Occipital lobe (tissue), 3 donors: ENCODE data around the gene ZBTB20. TPM values are rescaled to one million over a fixed set of nuclear protein-coding genes. Genes with fewer than 3 reads are reported as not detected.

Experiments used
- DNase-seq: peaks from one replicate; lab custom pipeline; 2025; lab: John Stamatoyannopoulos, UW
- small RNA-seq: library from RNA; depleted of rRNA; stranded (forward); fragments of <200 nt; gene quantifications from one replicate; pipeline ENCODE3, GENCODE V24; 2014
- total RNA-seq: library from RNA; depleted of rRNA; stranded (reverse); fragments of >200 nt; gene quantifications from one replicate; pipeline ENCODE4 v1.2.3, GENCODE V29; 2014

The ZBTB20 gene
- total RNA-seq, 1 donor from 2014 or later = 62.7 TPM

GRCh38 chr3:114307222-114307830 is 839.8 kb downstream of the ZBTB20 start:
- DNase-seq = no peak

GRCh38 chr3:114299941-114300624 is 847.0 kb downstream of the ZBTB20 start:
- no peak for DNase-seq

DNA sequence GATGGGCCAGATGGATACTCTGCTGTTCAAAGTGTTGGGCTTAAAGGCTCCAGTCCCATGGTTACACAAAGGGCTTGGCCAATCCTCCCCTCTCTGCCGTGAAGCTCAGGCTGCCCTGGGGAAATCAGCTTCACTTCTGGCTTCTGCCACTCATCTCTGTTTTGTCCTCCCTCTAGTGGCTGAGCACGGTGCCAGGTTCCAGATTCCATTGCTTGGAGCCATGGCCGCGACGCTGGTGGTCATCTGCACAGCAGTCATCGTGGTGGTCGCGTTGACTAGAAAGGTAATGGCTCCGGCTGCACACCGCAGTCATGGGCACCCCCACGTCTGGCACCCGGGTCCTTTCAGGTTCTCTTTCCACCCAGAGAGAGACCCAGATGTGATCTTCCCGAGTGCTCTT is 847.7 kb downstream of the ZBTB20 start:
- no peak for DNase-seq

DNA sequence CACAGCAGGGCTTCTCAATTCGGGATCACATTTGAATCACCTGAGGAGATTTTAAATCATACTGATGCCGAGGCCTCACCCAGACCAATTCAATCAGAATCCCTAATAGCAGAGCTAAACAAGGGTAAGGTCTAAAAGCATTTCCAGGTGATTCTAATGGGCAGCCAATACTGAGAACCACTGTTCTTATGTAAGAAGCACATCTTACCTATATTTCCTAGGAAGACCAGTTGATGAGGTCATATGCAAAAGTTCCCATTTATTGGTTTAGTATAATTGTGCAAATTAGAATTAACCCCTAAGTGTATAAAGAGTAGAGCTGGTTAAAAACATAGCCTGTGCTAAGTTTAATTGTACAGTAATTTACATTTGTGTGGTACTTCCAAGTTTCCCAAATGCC is 851.1 kb downstream of the ZBTB20 start:
- DNase-seq = no peak

- DNase-seq = no peak
Observed at GRCh38 chr3:114294940-114295480, 852.1 kb downstream of the ZBTB20 start.

DNA sequence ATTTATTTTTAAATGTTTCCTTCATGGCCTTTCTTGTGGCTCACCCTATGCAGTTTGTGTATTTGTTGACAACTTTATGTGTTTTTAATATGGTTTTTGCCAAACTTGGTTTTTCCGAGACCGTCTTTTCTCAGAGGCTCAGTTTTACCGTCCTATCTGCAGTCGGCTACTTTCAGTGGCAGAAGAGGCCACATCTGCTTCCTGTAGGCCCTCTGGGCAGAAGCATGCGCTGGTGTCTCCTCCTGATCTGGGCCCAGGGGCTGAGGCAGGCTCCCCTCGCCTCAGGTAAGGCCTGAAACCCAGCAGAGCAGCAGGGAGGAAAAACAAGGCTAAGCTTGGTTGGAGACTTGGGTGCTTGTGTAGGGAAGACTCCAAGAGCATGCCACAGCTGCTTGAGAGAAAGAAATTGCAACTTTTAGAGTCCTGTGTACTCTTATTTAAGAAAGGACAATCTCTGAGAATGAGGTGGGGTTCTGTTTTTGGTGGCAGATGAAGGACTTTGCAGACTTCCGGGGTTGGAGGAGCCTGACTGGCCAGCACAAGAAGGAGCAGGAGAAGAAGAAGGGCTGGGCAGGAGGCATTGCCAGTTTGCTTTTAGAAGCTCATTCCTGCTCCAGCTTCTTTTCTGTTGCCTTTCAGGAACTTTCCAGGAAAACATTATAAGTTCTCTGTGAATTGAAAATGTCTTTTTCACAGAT is 853.1 kb downstream of the ZBTB20 start, which contains the start of gene TIGIT:
Gene TIGIT, plus strand, starts transcription at position 191 of the 698 bp plus-strand sequence. Its CDS starts 34 bp downstream, at position 225.
- no peak for DNase-seq

GRCh38 chr3:114290911-114291901 is 855.9 kb downstream of the ZBTB20 start:
- no peak for DNase-seq

- no peak for DNase-seq
Observed at GRCh38 chr3:114286266-114286665, 860.8 kb downstream of the ZBTB20 start.

DNA sequence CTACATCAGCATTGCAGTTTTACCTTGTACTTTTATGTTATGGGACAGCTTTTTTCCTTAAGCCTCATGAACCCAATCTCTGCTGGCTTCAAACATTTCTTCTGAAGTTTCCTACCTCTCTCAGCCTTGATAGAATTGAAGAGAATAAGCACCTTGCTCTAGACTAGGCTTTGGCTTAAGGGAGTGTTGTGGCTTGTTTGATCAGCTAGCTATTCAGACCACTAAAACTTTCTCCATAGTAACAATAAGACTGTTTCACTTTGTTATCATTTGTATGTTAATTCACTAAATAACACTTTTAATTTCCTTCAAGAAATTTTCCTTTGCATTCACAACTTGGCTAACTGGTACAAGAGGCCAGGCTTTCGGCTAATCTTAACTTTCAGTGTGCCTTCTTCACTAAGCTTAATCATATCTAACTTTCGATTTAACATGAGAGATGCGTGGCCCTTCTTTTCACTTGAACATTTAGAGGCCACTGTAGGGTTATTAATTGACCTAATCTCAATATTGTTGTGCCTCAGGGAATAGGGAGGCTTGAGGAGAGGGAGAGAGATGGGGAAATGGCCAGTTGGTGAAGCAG is 861.3 kb downstream of the ZBTB20 start:
- DNase-seq = no peak

DNA sequence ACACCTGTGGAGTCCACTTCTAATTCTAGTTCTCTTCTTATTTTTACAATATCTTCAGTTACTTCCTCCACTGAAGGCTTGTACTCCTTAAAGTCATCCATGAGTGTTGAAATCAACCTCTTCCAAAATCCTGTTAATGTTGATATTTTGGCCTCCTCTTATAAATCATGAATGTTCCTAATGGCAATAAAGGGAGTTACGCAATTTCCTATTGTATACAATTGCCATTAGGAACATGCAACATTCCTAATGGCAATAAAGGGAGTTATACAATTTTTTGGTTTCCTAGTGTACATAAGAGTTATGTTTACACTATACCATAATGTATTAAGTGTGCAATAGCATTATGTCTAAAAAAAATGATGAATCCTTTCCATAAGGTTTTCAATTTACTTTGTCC is 862.4 kb downstream of the ZBTB20 start:
- DNase-seq = no peak

Small RNA genes within 50 kb of the gene (small RNA-seq; reads per million reads assigned to genes)
- gene MIR4796 = 0.12 reads per million
